Activated T-helper 2 cell treated with anti-CD3 and anti-CD28 coated beads, Interferon-gamma antibody, Interleukin-2, Interleukin-4, amounts not matched to agents 10 μg/mL and 5 μg/mL and 100 μg/mL, durations not matched to agents 14 hours and 24 hours and 36 hours (primary cell): ENCODE data around the gene ARHGEF39. TPM values are rescaled to one million over a fixed set of nuclear protein-coding genes. Genes with fewer than 3 reads are reported as not detected.

ENCODE experiments used
- DNase-seq: peaks from one replicate; pipeline ENCODE4 v3.0.0; 2021; ENCODE audit warnings: low spot score
- H3K27ac Mint-ChIP-seq: one replicate; pipeline ENCODE4 v1.8.0; 2021; ENCODE audit warnings: mixed read lengths
- H3K27me3 Mint-ChIP-seq: one replicate; pipeline ENCODE4 v1.8.0; 2021; ENCODE audit warnings: low read depth, mixed read lengths
- H3K36me3 Mint-ChIP-seq: one replicate; pipeline ENCODE4 v1.8.0; 2021; ENCODE audit warnings: low read depth, mixed read lengths
- H3K4me1 Mint-ChIP-seq: one replicate; pipeline ENCODE4 v1.8.0; 2021; ENCODE audit warnings: low read depth, mixed read lengths
- H3K4me3 Mint-ChIP-seq: one replicate; pipeline ENCODE4 v1.8.0; 2021; ENCODE audit warnings: low read depth, mild to moderate bottlenecking, moderate library complexity, mixed read lengths
- H3K9me3 Mint-ChIP-seq: one replicate; pipeline ENCODE4 v1.8.0; 2021; ENCODE audit warnings: mixed read lengths
- intact Hi-C: fragments of 100-400 bp; cut with micrococcal nuclease; formaldehyde crosslinking; loops from one replicate; pipeline ENCODE4 v1.15.1; 2023
- total RNA-seq: library from RNA; stranded (reverse); gene quantifications from 2 replicates; pipeline ENCODE4 v1.2.3, GENCODE V29; 2022

The ARHGEF39 gene
- total RNA-seq, 1 donor from 2014 or later: 12.3 TPM

DNA sequence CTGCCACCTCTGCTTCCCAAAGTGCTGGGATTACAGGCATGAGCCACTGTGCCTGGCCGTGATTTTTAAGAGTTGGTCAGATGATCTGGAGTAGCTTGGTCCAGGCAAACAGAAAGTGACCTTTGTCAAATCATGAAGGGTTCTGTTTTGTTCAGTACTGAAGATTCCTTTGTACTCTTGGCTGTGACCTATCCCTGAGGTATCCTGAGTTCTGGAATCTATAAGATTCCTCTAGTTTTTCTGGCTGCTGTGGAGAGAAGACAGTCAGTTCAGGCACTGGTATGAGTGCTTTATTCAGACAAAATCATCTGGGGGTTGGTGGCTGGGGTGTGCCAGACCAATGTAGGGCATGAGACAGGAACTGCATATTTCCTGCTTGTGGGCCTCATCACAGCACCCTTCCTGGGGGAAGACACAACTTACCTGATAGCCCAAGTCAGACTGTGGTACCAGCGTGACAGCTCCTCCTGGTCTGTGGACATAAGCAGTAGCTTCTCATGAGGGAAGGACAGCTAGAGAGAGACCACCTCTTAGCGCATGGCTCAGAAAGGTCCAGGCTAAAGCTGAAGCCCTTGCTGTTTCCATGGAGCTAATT is 3.1 kb downstream of the ARHGEF39 start:
- no peak overlapping the region for H3K4me3 Mint-ChIP-seq
- H3K27me3 Mint-ChIP-seq: peaks cover 3% of the 10 kb centered on the region
- no peaks in the 10 kb centered on the region for H3K9me3 Mint-ChIP-seq
- H3K27ac Mint-ChIP-seq: peak overlapping the region; percentile 31
- intact Hi-C loops: no loop called here
- peaks cover 68% of the 10 kb centered on the region for H3K4me1 Mint-ChIP-seq
- peaks cover 38% of the 10 kb centered on the region for H3K36me3 Mint-ChIP-seq
- DNase-seq: no peak

DNA sequence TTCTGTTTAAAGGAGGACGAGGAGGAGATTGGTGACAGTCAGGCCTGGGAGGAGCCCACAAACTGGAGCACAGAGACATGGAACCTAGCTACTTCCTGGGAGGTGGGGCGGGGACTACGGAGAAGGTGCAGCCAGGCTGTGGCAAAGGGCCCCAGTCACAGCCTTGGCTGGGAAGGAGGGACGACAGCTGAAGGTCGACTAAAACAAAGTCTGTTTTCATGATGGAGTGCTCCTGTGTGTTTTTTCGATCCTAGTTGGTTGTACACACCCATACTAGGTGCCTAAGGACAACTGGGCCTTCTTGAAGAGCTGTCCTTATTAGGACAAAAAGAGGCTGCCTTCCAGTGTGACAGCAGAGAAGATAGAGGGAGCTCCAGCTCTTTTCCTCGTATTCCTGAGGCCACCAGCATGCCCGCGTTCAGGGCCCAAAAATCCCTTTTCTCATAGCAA is 4.0 kb downstream of the ARHGEF39 start:
- peak overlapping the region; percentile 24 for H3K27ac Mint-ChIP-seq
- H3K4me3 Mint-ChIP-seq: peak overlapping the region; percentile 26
- H3K4me1 Mint-ChIP-seq: peaks cover 72% of the 10 kb centered on the region
- DNase-seq: no peak
- peaks cover 38% of the 10 kb centered on the region for H3K36me3 Mint-ChIP-seq
- intact Hi-C loops: no loop called here
- peaks cover 3% of the 10 kb centered on the region for H3K27me3 Mint-ChIP-seq
- no peaks in the 10 kb centered on the region for H3K9me3 Mint-ChIP-seq

DNA sequence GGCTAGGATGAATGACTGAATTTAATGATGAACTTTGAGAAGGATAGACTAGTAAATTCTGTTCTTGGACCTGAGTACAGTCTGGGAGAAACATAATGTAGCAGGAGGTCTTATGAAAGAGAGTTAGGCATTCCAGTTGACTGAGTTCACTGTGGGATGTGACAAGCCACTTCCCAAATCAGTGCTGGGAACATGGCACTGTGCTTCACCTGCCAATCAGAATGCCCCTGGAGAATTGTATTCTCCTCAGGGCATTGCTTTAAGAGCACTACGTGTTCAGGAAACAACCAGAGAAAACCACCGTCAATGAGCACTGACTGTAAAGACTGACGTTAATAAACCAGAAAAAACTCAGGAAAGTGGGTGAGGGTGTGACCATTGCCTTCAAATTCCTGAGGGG is 5.7 kb downstream of the ARHGEF39 start:
- Mint-ChIP-seq H3K27me3 (peaks cover 3% of the 10 kb centered on the region), H3K27ac (peak overlapping the region; percentile 76), H3K36me3 (peaks cover 38% of the 10 kb centered on the region), H3K4me1 (peaks cover 67% of the 10 kb centered on the region), H3K9me3 (no peaks in the 10 kb centered on the region), H3K4me3 (peak overlapping the region; percentile 85)
- no peak for DNase-seq
- intact Hi-C loops: no loop called here

DNA sequence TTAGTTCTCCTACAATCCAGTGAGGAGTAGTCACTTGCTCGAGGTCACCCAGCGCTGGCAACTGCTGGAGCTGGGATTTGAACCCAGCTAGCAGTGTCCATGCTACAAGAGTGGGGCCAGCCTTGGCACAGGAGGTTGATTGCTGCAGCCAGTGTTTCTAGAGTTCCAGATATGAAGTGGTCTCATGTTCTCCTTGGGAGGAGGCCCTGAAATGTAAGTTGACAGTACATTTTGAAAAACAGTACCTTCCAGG is 6.1 kb downstream of the ARHGEF39 start:
- H3K4me1 Mint-ChIP-seq: peaks cover 62% of the 10 kb centered on the region
- intact Hi-C loops: loop anchor here (1.0 kb wide), 2 partner anchors 55 to 73 kb away; partner anchors contain the start of genes CREB3 and TLN1
- H3K27me3 Mint-ChIP-seq: peaks cover 3% of the 10 kb centered on the region
- H3K27ac Mint-ChIP-seq: peak overlapping the region; percentile 76
- no peaks in the 10 kb centered on the region for H3K9me3 Mint-ChIP-seq
- DNase-seq: no peak
- peak overlapping the region; percentile 85 for H3K4me3 Mint-ChIP-seq
- H3K36me3 Mint-ChIP-seq: peaks cover 38% of the 10 kb centered on the region

DNA sequence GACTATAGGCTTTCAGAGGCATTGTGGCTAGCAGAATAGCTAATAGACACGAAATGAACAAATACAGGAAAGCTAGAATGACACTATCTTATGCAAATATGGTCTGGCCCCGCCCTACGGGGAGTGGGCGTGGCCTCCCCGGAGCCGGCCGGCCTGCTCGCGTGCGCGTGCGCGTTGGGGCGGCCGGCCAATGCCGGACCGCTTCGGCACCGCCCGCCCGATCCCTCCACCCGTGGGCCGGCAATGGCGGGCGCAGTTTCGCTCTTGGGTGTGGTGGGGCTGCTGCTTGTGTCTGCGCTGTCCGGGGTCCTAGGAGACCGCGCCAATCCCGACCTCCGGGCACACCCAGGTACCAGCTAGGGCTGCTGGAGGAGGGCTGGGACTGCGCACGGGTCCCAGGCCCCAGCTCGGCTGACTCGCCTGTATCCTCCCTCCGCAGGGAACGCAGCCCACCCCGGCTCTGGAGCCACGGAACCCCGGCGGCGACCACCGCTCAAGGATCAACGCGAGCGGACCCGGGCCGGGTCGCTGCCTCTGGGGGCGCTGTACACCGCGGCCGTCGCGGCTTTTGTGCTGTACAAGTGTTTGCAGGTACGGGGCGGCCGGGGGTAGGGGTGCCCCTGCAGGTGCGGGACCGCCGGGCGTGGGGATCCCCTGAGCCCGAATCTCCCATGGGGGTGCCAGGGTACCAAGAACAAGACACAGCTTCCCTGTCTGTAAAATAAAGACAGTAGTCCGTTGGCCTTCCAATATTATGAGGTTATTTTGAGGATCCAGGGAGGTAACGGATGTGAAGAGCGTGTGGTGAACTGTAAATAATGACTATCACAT is 6.6 kb downstream of the ARHGEF39 start, which contains the start of gene CCDC107:
TSS of gene CCDC107 (plus strand) at position 156 of the 831 bp plus-strand sequence. CDS start at position 244, 88 bp downstream.
- no peaks in the 10 kb centered on the region for H3K9me3 Mint-ChIP-seq
- H3K4me1 Mint-ChIP-seq: peaks cover 58% of the 10 kb centered on the region
- peak; percentile 78 for DNase-seq
- peaks cover 37% of the 10 kb centered on the region for H3K36me3 Mint-ChIP-seq
- H3K27me3 Mint-ChIP-seq: peaks cover 3% of the 10 kb centered on the region
- H3K27ac Mint-ChIP-seq: peak within 1 kb of the TSS; percentile 98
- H3K4me3 Mint-ChIP-seq: peak within 1 kb of the TSS; percentile 85
- intact Hi-C loops: loop anchor here (1.0 kb wide), 2 partner anchors 54 to 74 kb away; partner anchors contain the start of genes CREB3 and TLN1

DNA sequence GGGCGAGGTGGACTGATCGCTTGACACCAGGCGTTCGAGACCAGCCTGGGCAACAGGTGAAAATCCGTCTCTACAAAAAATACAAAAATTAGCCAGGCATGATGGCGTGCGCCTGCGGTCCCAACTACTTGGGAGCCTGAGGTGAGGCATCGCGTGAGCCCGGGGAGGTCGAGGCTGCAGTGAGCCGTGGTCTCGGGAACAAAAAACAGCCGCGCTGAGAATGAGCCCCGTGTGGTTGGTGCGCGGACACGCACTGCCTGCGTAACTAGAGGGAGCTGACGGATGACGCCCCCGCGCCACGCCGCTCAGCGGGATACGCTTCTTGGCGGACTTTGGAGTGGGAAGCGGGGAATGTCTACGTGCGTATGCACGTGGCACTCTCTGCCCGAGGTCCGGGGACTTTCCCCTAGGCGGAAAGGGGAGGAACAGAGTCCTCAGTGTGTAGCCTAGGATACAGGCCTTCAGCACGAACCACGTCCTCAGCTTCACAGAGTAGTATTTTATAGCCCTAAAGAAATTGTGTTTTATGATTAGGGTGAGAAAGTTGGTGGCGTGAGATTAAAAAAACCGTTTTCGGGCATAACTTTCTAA is 7.4 kb downstream of the ARHGEF39 start, which contains the start of gene RMRP:
TSS of gene RMRP (minus strand) at position 474 of the 591 bp plus-strand sequence.
- DNase-seq: peak; percentile 87
- peaks cover 30% of the 10 kb centered on the region for H3K36me3 Mint-ChIP-seq
- intact Hi-C loops: loop anchor here (1.0 kb wide), 3 partner anchors 8 to 75 kb away; partner anchors contain the start of genes CREB3 and TLN1
- peaks cover 3% of the 10 kb centered on the region for H3K27me3 Mint-ChIP-seq
- peak within 1 kb of the TSS; percentile 98 for H3K27ac Mint-ChIP-seq
- H3K4me1 Mint-ChIP-seq: peaks cover 55% of the 10 kb centered on the region
- H3K4me3 Mint-ChIP-seq: peak within 1 kb of the TSS; percentile 85
- H3K9me3 Mint-ChIP-seq: no peaks in the 10 kb centered on the region

DNA sequence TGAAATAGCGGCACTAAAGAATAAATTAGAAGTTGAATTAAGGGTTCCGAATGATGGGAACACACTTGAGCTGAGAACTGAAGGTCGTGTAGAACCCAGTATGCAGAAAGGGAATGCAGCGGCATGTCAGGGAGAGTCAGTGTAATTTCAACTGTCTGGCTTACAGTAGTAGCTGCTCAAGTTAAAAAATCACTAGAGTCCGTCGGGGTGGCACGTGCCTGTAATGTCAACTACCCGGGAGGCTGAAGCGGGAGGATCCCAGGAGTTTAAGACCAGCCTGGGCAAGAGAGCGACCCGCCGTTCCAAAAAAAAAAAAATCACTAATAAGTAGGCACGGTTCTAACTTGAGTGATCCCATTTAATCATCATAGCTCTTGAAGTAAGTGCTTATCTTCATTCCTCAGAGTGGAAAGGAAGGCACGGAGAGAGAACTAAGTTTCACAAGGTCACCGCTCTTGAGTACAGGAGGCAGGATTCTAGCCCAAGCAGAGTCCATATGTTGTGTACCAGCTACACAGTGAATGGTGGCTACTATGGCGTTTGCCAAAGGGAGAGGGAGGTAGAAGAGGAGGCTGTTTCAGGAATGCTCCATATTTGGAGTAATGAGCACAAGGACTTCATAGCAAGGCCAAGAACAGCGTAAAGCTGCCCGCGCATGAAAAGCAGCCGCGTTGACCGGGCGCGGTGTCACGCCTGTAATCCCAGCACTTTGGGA is 8.0 kb downstream of the ARHGEF39 start:
- peak overlapping the region; percentile 68 for H3K4me3 Mint-ChIP-seq
- intact Hi-C loops: loop anchor here (1.0 kb wide), 1 partner anchor 8 kb away; no protein-coding TSS in a partner anchor
- peaks cover 25% of the 10 kb centered on the region for H3K36me3 Mint-ChIP-seq
- peak overlapping the region; percentile 98 for H3K27ac Mint-ChIP-seq
- H3K9me3 Mint-ChIP-seq: no peaks in the 10 kb centered on the region
- peaks cover 51% of the 10 kb centered on the region for H3K4me1 Mint-ChIP-seq
- H3K27me3 Mint-ChIP-seq: peaks cover 3% of the 10 kb centered on the region
- no peak for DNase-seq

DNA sequence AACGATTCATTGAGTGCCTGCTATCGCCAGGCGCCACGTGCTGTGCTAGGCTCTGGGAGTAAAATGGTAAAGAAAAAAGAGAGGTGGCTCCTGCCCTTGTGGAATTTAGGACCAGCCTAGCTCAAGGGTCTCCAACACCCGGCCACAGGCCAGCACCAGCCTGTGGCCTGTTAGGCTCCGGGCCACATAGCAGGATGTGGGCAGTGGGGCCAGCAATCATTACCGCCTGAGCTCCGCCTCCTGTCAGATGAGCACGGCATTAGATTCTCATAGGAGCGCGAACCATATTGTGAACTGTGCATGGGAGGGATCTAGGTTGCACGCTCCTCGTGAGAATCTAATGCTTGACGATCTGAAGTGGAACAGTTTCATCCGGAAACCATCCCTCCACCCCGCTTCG is 8.6 kb downstream of the ARHGEF39 start:
- H3K4me1 Mint-ChIP-seq: peaks cover 53% of the 10 kb centered on the region
- H3K4me3 Mint-ChIP-seq: no peak overlapping the region

DNA sequence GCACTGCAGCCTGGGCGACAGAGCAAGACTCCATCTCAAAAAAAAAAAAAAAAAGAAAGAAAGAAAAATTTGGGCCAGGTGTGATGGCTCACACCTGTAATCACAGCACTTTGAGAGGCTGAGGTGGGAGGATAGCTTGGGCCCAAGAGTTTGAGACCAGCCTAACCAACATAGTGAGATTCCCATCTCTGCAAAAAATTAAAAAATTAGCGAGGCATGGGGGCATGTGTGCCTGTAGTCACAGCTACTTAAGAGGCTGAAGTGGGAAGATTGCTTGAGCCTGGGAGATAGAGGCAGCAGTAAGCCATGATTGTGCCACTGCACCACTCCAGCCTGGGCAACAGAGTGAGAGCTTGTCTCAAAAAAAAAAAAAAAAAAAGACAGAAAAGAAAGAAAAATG is 11.4 kb downstream of the ARHGEF39 start:
- H3K4me1 Mint-ChIP-seq: peaks cover 43% of the 10 kb centered on the region
- no peak overlapping the region for H3K27ac Mint-ChIP-seq
- DNase-seq: no peak
- no peaks in the 10 kb centered on the region for H3K9me3 Mint-ChIP-seq
- peaks cover 3% of the 10 kb centered on the region for H3K27me3 Mint-ChIP-seq
- intact Hi-C loops: no loop called here
- peaks cover 11% of the 10 kb centered on the region for H3K36me3 Mint-ChIP-seq
- H3K4me3 Mint-ChIP-seq: no peak overlapping the region

More for the DNA sequence above, 8.6 kb downstream of the ARHGEF39 start:
- H3K27ac Mint-ChIP-seq: peak overlapping the region; percentile 98
- H3K27me3 Mint-ChIP-seq: peaks cover 3% of the 10 kb centered on the region
- H3K9me3 Mint-ChIP-seq: no peaks in the 10 kb centered on the region
- intact Hi-C loops: no loop called here
- DNase-seq: no peak
- H3K36me3 Mint-ChIP-seq: peaks cover 22% of the 10 kb centered on the region

DNA sequence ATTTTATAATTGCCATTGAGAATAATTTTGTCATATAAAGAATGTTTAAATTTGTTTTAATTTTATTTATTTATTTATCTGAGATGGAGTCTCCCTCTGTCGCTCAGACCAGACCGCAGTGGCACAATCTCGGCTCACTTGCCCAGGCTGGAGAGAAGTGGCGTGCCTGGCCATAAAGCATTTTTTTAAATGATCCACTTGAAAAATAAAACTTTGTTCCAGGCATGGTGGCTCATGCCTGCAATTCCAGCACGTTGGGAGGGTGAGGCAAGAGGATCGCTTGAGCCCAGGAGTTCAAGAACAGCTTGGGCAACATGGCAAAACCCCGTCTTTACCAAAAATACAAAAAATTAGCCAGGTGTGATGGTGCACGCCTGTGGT is 12.2 kb downstream of the ARHGEF39 start:
- no peak overlapping the region for H3K27ac Mint-ChIP-seq
- intact Hi-C loops: no loop called here
- no peaks in the 10 kb centered on the region for H3K9me3 Mint-ChIP-seq
- peaks cover 49% of the 10 kb centered on the region for H3K4me1 Mint-ChIP-seq
- no peak overlapping the region for H3K4me3 Mint-ChIP-seq
- H3K36me3 Mint-ChIP-seq: peaks cover 14% of the 10 kb centered on the region
- H3K27me3 Mint-ChIP-seq: peaks cover under 1% of the 10 kb centered on the region
- no peak for DNase-seq

DNA sequence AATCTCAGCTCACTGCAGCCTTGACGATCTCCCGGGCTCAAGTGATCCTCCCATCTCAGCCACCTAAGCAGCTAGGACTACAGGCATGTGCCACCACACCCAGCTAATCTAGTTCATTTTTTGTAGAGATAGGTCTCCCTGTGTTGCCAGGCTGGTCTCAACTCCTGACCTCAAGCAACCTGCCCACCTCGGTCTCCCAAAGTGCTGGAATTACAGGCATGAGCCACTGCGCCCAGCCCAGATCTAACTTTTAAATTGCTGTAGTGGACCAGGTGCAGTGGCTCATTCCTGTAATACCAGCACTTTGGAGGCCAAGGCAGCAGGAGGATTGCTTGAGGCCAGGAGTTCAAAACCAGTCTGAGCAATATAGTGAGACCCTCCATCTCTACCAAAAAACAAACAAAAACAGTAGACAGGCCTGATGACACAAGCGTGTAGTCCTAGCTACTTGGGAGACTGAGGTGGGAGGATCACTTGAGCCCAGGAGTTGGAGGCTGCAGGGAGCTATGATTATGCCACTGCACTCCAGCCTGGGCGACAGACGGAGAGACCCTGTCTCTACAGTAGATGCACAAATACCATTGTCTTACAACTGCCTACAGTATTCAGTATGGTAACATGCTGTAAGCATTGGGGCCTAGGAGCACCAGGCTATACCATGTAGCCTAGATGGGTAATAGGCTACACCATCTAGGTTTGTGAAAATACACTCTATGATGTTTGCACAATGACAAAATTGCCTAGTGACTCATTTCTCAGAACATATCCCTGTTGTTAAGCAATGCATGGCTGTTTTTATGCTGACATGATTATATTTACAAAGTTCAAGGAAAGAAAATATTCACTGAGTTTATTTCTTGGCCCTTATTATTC is 12.8 kb downstream of the ARHGEF39 start:
- H3K4me3 Mint-ChIP-seq: peak overlapping the region; percentile 96
- H3K27ac Mint-ChIP-seq: peak overlapping the region; percentile 45
- DNase-seq: no peak
- no peaks in the 10 kb centered on the region for H3K9me3 Mint-ChIP-seq
- H3K27me3 Mint-ChIP-seq: no peaks in the 10 kb centered on the region
- H3K4me1 Mint-ChIP-seq: peaks cover 49% of the 10 kb centered on the region
- intact Hi-C loops: no loop called here
- H3K36me3 Mint-ChIP-seq: peaks cover 18% of the 10 kb centered on the region
